GM18502 (cell line): ENCODE data around the gene PDS5B.
"Not testable (repeated sequence)": the region's sequence is repeated elsewhere in the genome, so short reads cannot be mapped to it uniquely, and the experiment has no call there.

Source experiments
- ATAC-seq: cut with Tn5 transposase; IDR thresholded peaks from one replicate; pipeline ENCODE4 v1.9.1; 2021; ENCODE audit warnings: mild to moderate bottlenecking; ENCODE audit not compliant: unreplicated experiment, poor library complexity

The PDS5B gene

GRCh38 chr13:32752997-32753606, 166.8 kb downstream of the PDS5B start:
- no peak for ATAC-seq

DNA sequence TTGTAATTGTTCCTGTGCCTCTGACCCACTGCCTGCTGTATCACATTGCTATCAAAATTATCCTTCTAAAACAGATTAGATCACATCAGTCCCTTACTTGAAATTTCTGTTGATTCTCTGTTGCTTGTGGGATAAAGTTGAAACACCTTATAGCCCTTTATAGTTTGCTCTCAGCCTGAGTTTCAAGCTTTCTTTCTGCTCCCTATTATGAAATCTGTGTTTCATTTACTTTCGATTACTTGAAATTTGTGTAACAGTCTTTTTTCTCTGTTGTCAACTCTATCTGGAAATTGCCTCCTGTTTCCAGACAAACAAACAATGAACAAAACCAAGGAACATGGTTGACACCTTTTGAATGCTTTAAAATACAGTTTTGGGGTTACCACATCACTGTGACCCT, 167.9 kb downstream of the PDS5B start:
- ATAC-seq, result no peak

DNA sequence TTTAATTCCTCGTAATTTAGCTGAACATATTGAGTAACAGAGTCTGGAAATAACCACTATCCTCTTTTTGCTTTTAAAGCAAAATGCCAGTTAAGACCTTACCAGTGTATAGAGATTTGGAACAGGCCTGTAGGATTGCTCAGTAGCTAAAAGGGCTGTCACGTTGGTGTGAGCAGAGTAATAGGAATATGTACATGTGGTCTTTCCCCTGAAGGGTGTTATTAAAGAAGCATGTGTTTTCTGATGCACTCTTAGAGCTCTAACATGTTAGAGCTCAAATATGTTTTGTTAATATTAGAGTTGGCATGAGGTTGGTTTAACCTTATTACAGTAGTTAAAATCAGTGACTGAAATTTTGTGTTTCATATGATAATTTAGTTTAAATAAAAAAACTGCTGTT, 172.9 kb downstream of the PDS5B start:
- no peak for ATAC-seq

- no peak for ATAC-seq
These were observed 175.2 kb downstream of the PDS5B start for GRCh38 chr13:32761472-32761871.

GRCh38 chr13:32779119-32779518, 192.9 kb downstream of the PDS5B start:
- ATAC-seq, result no peak

GRCh38 chr13:32781906-32782305, 195.7 kb downstream of the PDS5B start:
- no peak for ATAC-seq

- no peak for ATAC-seq
These were observed 196.8 kb downstream of the PDS5B start for GRCh38 chr13:32783067-32783466.

- ATAC-seq, result no peak
These were observed 204.5 kb downstream of the PDS5B start for GRCh38 chr13:32790731-32791130.

- ATAC-seq, result peak; percentile 87
These were observed 205.4 kb downstream of the PDS5B start for GRCh38 chr13:32791545-32792172.

- ATAC-seq, result no peak
These were observed 210.5 kb downstream of the PDS5B start for GRCh38 chr13:32796754-32797153.

DNA sequence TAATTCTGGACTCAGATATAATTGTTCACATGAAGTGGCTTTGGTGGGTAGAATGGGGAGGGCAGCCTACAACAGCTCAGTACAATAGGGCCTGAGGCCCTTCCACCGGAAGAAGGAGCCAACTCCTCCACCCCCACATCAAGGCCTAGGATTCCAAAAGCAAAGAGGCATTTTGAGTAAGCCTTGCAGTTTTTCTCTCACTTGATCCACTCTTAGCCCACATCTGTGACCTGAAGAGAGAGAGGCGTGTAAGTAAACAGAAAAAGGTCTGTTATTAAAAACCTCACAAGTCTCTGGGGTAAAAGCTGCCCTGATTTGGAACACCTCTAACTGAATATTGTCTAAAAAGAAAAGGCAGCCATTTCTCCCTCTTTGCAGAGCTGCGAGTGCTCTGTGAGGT, 215.9 kb downstream of the PDS5B start:
- ATAC-seq, result no peak

GRCh38 chr13:32804673-32805230, 218.5 kb downstream of the PDS5B start:
- no peak for ATAC-seq

GRCh38 chr13:32811297-32811800, 225.1 kb downstream of the PDS5B start:
- peak; percentile 81 for ATAC-seq

GRCh38 chr13:32821149-32821688, 235.0 kb downstream of the PDS5B start:
- no peak for ATAC-seq

DNA sequence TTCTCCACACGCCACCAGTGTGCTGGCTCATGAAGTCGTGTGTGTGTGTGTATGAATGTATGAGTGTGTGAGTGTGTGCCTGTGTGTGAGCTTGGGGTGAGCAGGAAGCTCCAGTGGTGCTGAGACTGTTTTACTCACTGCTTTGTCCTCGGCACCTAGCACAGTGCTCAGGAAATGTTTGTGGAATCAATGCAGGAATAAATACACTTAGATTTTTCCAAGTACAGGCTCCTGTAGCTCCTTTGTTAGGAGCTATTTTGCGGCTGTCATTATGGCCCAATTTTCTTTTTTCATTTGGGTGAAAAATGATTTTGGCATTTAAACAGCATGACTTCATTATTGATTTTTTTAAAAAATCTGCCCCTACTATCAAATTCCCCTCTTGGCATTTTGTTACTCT, 236.5 kb downstream of the PDS5B start:
- no peak for ATAC-seq

DNA sequence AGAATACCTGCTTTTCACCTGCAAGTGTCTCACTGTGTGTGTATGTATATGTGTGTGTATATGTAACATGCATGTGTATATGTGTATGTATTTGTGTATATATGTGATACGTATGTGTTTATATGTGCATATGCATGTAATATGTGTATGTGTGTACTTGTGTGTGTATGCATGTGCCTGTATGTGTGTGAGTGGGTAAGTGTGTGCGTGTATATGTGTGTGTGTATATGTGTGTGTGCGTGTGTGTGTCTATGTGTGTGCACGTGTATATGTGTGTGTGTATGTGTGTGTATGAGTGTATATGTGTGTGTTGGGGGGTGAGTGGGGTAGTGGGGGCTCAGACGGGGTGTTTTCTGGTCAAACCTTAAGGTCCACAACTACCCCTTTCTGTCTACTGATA, 237.3 kb downstream of the PDS5B start:
- no peak for ATAC-seq

- ATAC-seq, result no peak
These were observed 237.8 kb downstream of the PDS5B start for GRCh38 chr13:32824061-32824460.

DNA sequence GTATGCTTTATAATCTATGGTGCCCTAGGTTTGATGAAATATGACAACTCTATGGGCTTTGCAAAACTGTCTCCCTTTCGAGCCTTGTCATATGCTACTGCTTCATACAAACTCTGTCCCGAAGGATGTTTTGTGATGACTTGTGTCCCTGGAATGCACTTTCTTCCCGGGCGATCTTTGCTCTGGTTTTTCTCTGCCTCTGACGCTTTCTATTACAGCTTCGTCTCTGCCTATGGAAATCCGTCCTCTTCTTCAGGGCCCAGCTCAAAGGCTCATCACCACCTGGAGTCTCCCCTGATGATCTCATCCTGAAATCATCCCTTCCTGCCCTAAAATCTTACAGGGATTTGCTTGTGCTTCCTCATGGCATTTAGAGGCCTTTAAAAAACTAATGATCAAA, 238.4 kb downstream of the PDS5B start:
- ATAC-seq, result no peak

DNA sequence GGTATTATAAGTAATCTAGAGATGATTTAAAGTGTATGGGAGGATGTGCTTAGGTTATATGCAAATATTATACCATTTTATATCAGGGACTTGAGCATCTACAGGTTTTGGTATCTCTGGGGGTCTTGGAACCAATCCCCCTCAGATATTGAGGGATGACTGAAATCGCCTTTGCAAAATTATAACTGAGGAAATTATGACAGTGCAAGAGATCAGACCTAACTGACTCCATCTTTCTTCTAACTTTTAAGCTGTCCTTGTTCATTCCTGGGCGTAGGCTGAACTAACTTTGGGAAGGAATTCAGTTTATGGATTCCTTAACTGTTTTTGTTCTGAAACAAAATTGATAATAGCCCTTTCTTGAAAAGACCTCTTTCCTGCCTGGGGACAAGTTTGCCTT, 239.2 kb downstream of the PDS5B start:
- no peak for ATAC-seq

GRCh38 chr13:32826372-32826771, 240.1 kb downstream of the PDS5B start:
- not testable (repeated sequence) for ATAC-seq
